NCI-H510A (cell line): ENCODE results near the gene GALNTL6.
"Not testable (repeated sequence)": the region's sequence is repeated elsewhere in the genome, so short reads cannot be mapped to it uniquely, and the experiment has no call there.

Source experiments
- DNase-seq: peaks from one replicate; lab custom pipeline; 2025; lab: John Stamatoyannopoulos, UW

Gene GALNTL6

DNA sequence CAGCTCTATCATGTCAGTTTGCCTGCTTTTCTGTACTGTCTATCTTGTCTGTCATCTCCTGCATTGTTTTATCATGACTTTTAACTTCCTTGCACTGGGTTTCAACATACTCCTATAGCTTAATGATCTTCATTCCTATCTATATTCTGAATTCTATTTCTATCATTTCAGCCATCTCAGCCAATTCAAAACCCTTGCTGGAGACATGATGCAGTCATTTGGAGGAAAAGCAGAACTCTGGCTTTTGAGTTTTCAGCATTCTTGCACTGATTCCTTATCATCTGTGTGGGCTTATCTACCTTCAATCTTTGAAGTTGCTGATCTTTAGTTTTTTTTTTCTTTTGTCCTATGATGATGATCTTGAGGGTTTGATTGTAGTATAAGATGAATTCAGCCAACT is 861.6 kb downstream of the GALNTL6 start:
- DNase-seq = no peak

GRCh38 chr4:172675232-172675631 is 862.0 kb downstream of the GALNTL6 start:
- DNase-seq = no peak

- no peak for DNase-seq
Measured at GRCh38 chr4:172680691-172681090, 867.5 kb downstream of the GALNTL6 start.

DNA sequence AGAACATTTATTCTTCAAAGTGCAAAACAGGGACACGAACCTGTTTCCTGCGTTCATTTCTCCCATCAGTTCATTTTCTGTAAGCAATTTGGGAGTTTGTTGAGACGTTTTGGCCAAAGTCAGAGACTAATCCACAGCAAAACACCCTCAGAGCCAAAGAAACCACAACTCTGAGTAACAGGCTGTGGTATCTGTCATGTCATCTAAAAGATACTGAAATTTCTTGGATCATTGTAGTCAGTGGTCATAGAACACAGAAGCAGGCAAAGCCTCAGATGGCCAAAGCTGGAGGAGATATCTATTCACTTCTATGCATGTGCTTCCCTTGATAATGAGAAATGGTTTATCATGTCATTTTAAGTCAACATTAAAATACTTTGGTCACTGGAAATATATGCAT is 869.8 kb downstream of the GALNTL6 start:
- no peak for DNase-seq

- no peak for DNase-seq
Measured at GRCh38 chr4:172686021-172686420, 872.8 kb downstream of the GALNTL6 start.

GRCh38 chr4:172688534-172688933 is 875.3 kb downstream of the GALNTL6 start:
- no peak for DNase-seq

DNA sequence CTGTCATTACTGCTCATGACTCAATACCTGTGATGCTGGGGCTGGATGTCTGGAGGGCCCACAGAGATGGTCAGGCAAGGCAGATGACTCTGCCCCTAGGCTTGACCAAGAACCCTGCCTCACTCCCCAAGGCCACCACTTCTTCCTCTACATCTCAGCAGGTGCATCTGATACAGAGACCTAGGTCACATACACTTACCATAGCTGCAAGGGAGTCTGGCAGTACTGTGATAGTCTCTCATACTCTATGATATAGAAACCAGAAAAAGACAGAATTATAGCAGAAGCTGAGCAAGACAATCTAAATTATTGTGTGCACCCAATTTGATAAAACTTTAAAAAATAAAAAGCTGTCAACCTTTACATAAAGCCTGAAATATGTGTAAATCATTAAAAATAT is 878.3 kb downstream of the GALNTL6 start:
- no peak for DNase-seq

DNA sequence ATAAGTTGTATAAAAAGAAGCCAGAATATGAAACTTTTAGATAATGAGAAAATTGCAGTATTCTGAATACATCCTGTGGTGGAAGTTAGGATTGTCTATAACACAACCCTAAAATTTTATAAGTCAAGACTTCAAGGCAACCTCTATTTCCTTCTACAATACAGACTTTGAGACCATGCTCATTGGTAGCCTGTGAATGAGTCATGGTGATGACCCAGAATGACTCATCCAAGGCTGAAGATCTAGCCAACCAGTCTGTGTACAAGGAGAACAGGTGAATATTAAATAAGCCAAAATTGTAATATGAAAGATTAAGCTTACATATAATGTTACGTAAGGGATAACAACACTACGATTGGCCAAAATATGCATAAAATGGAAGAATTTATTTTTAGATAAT is 879.5 kb downstream of the GALNTL6 start:
- DNase-seq = no peak

GRCh38 chr4:172698256-172698655 is 885.1 kb downstream of the GALNTL6 start:
- no peak for DNase-seq

DNA sequence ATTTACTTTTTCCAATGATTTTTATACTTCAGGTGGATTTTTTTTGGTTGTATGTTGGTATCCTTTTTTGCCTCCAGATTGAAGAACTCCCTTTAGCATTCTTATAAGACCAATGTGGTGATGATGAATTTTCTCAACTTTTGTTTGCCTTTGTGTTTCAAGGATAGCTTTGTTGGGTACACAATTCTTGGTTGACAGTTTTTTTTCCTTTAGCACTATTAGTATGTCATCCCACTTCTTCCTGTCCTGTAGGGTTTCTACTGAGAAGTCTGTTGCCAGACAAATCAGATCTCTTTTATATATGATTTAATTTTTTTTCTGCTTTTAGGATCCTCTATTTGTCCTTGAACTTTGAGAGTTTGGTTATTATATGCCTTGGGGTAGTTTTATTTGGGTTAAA is 892.4 kb downstream of the GALNTL6 start:
- DNase-seq = no peak

- DNase-seq = no peak
Measured at GRCh38 chr4:172706000-172706399, 892.8 kb downstream of the GALNTL6 start.

DNA sequence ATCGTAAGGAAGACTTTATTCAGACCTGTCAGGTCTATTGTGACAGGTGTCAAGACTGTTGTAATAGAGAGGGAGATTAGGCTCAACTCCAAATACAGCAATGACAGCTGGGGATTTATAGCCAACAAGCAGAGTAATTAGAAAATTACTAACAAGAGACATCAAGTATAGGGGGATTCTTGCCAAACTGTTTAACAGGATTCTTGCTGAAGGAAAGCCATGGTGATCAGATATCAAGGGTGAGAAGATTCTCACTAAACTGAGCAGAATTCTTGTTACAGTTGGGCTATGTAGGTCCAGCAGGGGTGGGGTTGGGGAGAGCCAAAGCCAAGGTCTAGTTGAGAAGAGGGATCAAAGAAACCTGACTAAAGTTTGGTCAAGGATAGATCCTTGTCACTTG is 894.4 kb downstream of the GALNTL6 start:
- peak; percentile 44 for DNase-seq

DNA sequence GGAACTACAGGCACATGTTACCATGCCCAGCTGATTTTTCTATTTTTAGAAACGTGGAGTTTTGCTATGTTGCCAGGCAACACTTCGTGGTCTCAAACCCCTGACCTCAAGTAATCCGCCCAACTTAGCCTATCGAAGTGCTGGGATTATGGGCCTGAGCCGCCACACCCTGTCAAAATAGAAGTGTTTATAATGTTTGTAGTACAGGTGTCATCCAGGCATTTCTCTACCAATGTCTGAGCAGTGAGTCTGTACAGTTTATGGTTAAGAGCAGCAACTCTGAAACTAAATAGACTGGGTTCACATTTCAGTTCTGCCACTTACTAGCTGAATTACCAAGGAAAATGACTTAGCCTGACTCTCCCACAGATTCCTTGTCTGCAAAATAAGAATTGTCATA is 895.0 kb downstream of the GALNTL6 start:
- DNase-seq = peak; percentile 56

GRCh38 chr4:172709376-172709775 is 896.2 kb downstream of the GALNTL6 start:
- peak; percentile 11 for DNase-seq

GRCh38 chr4:172716291-172716690 is 903.1 kb downstream of the GALNTL6 start:
- DNase-seq = no peak

DNA sequence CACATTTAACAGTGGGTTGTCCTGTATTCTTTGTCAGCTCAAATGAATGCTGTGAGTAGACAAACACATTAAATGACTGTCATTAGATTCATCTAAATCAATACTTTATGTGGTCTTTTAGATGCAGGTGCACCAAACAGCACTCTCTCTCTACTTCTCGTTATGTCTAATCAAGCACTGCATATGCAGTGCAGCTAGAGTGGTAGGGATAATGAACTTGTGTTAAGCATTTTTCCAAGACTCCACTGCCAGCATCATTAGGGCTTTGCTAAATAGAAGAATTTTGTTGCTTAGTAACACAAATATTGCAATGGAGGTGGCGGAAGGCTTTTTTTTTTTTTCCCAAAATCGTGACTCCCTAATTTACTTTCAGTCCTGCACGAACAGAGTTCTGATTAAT is 908.5 kb downstream of the GALNTL6 start:
- no peak for DNase-seq

DNA sequence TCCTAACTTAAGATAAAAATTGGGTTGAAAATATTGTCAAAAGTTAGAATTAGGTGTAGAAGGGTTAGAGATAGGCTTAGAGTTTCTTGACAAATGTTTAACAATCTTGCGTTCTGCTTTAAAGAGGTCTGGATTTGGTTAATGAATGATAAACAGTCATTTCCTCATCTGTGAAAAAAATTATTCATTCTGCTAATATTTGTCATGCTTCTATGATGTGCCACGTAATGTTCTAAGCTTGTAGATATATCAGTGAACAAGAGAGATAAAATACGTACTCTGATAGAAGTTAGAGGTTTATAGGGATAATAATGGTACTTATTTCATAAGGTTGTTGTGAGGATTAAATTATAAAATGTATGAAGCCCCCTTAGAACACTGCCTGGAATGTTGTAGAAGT is 912.4 kb downstream of the GALNTL6 start:
- DNase-seq = no peak

DNA sequence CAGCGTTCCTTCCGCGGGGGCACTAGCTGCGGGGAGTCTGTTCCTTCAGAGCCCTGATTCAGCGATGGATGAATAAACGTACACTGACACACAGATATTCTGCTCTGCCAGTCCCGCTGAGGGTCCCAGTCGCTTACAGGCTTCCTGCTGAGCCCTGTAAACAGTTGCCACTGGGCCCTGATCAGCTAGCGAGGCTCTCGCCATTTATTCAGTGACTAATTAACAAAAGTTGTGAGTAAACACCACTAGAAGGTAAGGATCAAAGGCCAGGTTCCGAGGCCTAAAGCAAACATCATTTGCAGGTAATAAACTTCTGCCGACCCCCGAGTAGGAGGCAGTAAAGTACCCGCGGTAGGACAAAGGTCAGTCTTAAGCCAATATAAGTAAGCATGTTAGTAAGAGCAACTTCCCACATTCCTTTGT is 912.8 kb downstream of the GALNTL6 start:
- DNase-seq = no peak

DNA sequence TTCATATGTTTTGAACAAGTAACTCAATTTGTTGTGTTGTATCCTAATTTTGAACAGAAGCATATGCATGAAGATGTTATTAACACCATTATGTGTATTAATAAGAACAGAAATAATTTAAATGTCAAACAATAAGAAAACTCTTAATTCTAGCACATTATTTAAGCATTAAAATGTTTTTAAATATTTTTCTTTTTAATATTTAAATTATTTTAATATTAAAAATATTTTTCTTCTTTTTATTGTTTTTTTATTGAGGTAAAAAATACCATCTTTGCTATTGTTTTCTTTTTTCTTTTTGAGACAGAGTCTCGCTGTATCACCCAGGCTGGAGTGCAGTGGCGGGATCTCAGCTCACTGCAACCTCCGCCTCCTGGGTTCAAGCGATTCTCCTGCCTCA is 914.4 kb downstream of the GALNTL6 start:
- DNase-seq = no peak

GRCh38 chr4:172733645-172734044 is 920.4 kb downstream of the GALNTL6 start:
- not testable (repeated sequence) for DNase-seq

- DNase-seq = no peak
Measured at GRCh38 chr4:172734555-172734954, 921.4 kb downstream of the GALNTL6 start.

DNA sequence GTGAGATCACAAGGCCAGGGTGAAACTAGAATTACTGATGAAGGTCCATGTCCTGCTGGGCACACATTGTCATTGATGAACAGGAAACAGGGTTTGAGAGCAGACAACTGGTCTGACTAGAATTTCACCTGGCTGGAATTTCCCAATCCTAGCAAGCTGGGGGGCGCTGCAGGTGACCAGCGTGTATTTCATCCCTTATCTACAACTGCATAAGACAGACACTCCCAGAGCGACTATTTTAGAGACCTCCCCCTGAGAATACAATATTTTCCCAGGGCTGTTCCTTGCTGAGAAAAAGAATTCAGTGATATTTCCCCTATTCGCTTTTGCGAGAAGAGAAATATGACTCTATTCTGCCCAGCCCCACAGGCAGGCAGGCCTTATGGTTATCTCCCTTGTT is 922.8 kb downstream of the GALNTL6 start:
- DNase-seq = no peak

DNA sequence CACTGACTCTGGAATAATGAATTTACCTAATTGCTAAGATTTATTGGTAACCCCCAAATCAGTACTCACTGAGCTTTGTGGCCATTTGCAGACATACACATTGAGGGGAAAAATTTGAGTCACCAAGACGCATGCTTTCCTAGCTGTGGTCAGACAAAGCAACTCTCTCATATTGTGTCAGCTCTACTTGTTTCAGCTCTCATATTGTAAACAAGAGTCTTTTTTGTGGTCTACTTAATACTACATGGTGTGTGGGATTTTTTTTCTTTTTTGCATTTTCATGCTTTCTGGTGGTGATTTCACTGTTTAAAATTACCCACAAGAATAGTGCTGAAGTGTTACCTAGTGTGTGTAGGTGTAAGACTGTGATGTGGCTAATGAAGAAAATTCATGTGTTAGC is 927.2 kb downstream of the GALNTL6 start:
- DNase-seq = no peak

- DNase-seq = no peak
Measured at GRCh38 chr4:172750910-172751309, 937.7 kb downstream of the GALNTL6 start.

GRCh38 chr4:172751550-172751949 is 938.3 kb downstream of the GALNTL6 start:
- no peak for DNase-seq
